ENCODE results near the gene SIK3.
"Not testable (repeated sequence)": the region's sequence is repeated elsewhere in the genome, so short reads cannot be mapped to it uniquely, and the experiment has no call there.

SIK3 gene

GRCh38 chr11:116856423-116856822 lies 241.8 kb downstream of the SIK3 start:
- no peak for DNase-seq

GRCh38 chr11:116855413-116855812 lies 242.8 kb downstream of the SIK3 start:
- no peak for DNase-seq

GRCh38 chr11:116853461-116854073 lies 244.7 kb downstream of the SIK3 start:
- DNase-seq, result no peak

GRCh38 chr11:116852261-116853031 lies 245.8 kb downstream of the SIK3 start:
- no peak for DNase-seq

- peak; percentile 17 for DNase-seq
Measured at GRCh38 chr11:116851626-116852025, 246.6 kb downstream of the SIK3 start.

- no peak for DNase-seq
Measured at GRCh38 chr11:116849486-116849885, 248.7 kb downstream of the SIK3 start.

- DNase-seq, result no peak
Measured at GRCh38 chr11:116849060-116849459, 249.2 kb downstream of the SIK3 start.

- no peak for DNase-seq
Measured at GRCh38 chr11:116847612-116848011, 250.6 kb downstream of the SIK3 start.

- no peak for DNase-seq
Measured at GRCh38 chr11:116844722-116845121, 253.5 kb downstream of the SIK3 start.

- DNase-seq, result no peak
Measured at GRCh38 chr11:116843661-116844060, 254.6 kb downstream of the SIK3 start.

GRCh38 chr11:116842909-116843308 lies 255.3 kb downstream of the SIK3 start:
- DNase-seq, result no peak

GRCh38 chr11:116842117-116842516 lies 256.1 kb downstream of the SIK3 start:
- no peak for DNase-seq

GRCh38 chr11:116840746-116841296 lies 257.4 kb downstream of the SIK3 start:
- DNase-seq, result no peak

GRCh38 chr11:116840224-116840745 lies 257.9 kb downstream of the SIK3 start:
- DNase-seq, result no peak

GRCh38 chr11:116838321-116839084 lies 259.7 kb downstream of the SIK3 start:
- no peak for DNase-seq

GRCh38 chr11:116837231-116838091 lies 260.8 kb downstream of the SIK3 start, which contains the start of gene APOA1:
TSS of gene APOA1 (minus strand) at chr11:116837622. CDS start at chr11:116837387, 235 bp downstream.
- DNase-seq, result no peak

GRCh38 chr11:116836632-116836991 lies 261.6 kb downstream of the SIK3 start:
- no peak for DNase-seq

GRCh38 chr11:116835791-116836631 lies 262.2 kb downstream of the SIK3 start:
- DNase-seq, result peak; percentile 67

- DNase-seq, result no peak
Measured at GRCh38 chr11:116835042-116835772, 263.0 kb downstream of the SIK3 start.

GRCh38 chr11:116834535-116835041 lies 263.6 kb downstream of the SIK3 start:
- DNase-seq, result not testable (repeated sequence)
